ENCODE data around the gene OR6S1. TPM values are rescaled to one million over a fixed set of nuclear protein-coding genes. Genes with fewer than 3 reads are reported as not detected.

The OR6S1 gene
- total RNA-seq, 1 donor from 2014 or later: not detected

GRCh38 chr14:20609215-20610001 lies 32.1 kb downstream of the OR6S1 start:
- DNase-seq (ENCODE audit: low read depth): peak; percentile 59
- H3K27me3 ChIP-seq (ENCODE audit: control insufficient read depth, insufficient read depth, low read length): no peaks in the 10 kb centered on the region
- TF ChIP-seq CTCF (IDR thresholded peaks at IDR 0.05; ENCODE audit: insufficient read depth, low read length, poor library complexity, severe bottlenecking): peak; percentile 89
- peak overlapping the region; percentile 96 for H3K4me3 ChIP-seq (ENCODE audit: low read depth, low read length)
- no peaks in the 10 kb centered on the region for H3K36me3 ChIP-seq (ENCODE audit: control insufficient read depth, insufficient read depth, low read length)

- Histone ChIP-seq H3K4me3 (ENCODE audit: low read depth, low read length) (no peak overlapping the region), H3K27me3 (ENCODE audit: control insufficient read depth, insufficient read depth, low read length) (no peaks in the 10 kb centered on the region), H3K36me3 (ENCODE audit: control insufficient read depth, insufficient read depth, low read length) (no peaks in the 10 kb centered on the region)
- no peak for TF ChIP-seq CTCF (IDR thresholded peaks at IDR 0.05; ENCODE audit: insufficient read depth, low read length, poor library complexity, severe bottlenecking)
- DNase-seq (ENCODE audit: low read depth): no peak
Observed at GRCh38 chr14:20608383-20609110, 32.9 kb downstream of the OR6S1 start.

- DNase-seq (ENCODE audit: low read depth): no peak
- H3K36me3 ChIP-seq (ENCODE audit: control insufficient read depth, insufficient read depth, low read length): no peaks in the 10 kb centered on the region
- no peaks in the 10 kb centered on the region for H3K27me3 ChIP-seq (ENCODE audit: control insufficient read depth, insufficient read depth, low read length)
- no peak overlapping the region for H3K4me3 ChIP-seq (ENCODE audit: low read depth, low read length)
- TF ChIP-seq CTCF (IDR thresholded peaks at IDR 0.05; ENCODE audit: insufficient read depth, low read length, poor library complexity, severe bottlenecking): no peak
Observed at GRCh38 chr14:20607617-20608016, 33.9 kb downstream of the OR6S1 start.

GRCh38 chr14:20606902-20607242 lies 34.6 kb downstream of the OR6S1 start:
- no peak overlapping the region for H3K4me3 ChIP-seq (ENCODE audit: low read depth, low read length)
- H3K27me3 ChIP-seq (ENCODE audit: control insufficient read depth, insufficient read depth, low read length): no peaks in the 10 kb centered on the region
- H3K36me3 ChIP-seq (ENCODE audit: control insufficient read depth, insufficient read depth, low read length): no peaks in the 10 kb centered on the region
- no peak for DNase-seq (ENCODE audit: low read depth)
- TF ChIP-seq CTCF (IDR thresholded peaks at IDR 0.05; ENCODE audit: insufficient read depth, low read length, poor library complexity, severe bottlenecking): no peak

GRCh38 chr14:20606190-20606901 lies 35.1 kb downstream of the OR6S1 start:
- Histone ChIP-seq H3K27me3 (ENCODE audit: control insufficient read depth, insufficient read depth, low read length) (no peaks in the 10 kb centered on the region), H3K36me3 (ENCODE audit: control insufficient read depth, insufficient read depth, low read length) (no peaks in the 10 kb centered on the region), H3K4me3 (ENCODE audit: low read depth, low read length) (no peak overlapping the region)
- no peak for DNase-seq (ENCODE audit: low read depth)
- peak; percentile 64 for TF ChIP-seq CTCF (IDR thresholded peaks at IDR 0.05; ENCODE audit: insufficient read depth, low read length, poor library complexity, severe bottlenecking)

All from kidney epithelial cell (primary cell).